Spleen (tissue), 11 donors: ENCODE measurements around the gene VSTM2A. TPM values are rescaled to one million over a fixed set of nuclear protein-coding genes. Genes with fewer than 3 reads are reported as not detected.

Source experiments
- DNase-seq: peaks from one replicate; pipeline ENCODE4 v3.0.0-alpha.2; 2020
- H3K27ac ChIP-seq, 8 donors: fragments of 200-600 bp; sonication (generic) in 7 of 8; 1 replicate in 4 of 8; 2 replicates in 4 of 8; pipeline versions ENCODE4 v1.5.0 to v1.8.0; 2016 to 2021; ENCODE audit warnings: inconsistent platforms in 4 of 8, mild to moderate bottlenecking in 4 of 8, moderate library complexity in 1 of 8
- H3K27me3 ChIP-seq, 7 donors: fragments of 200-600 bp; sonication (generic) in 6 of 7; replicated peaks in 1 of 7; 1 replicate in 4 of 7; 2 replicates in 3 of 7; pipeline versions ENCODE4 v1.5.0 to v1.8.0; 2016 to 2021; ENCODE audit warnings: inconsistent platforms in 3 of 7, mild to moderate bottlenecking in 1 of 7
- H3K36me3 ChIP-seq, 6 donors: fragments of 200-600 bp; sonication (generic) in 5 of 6; 1 replicate in 4 of 6; 2 replicates in 2 of 6; pipeline versions ENCODE4 v1.5.0 to v1.8.0; 2016 to 2021; ENCODE audit warnings: inconsistent platforms in 2 of 6
- H3K4me1 ChIP-seq, 6 donors: fragments of 200-600 bp; sonication (generic) in 5 of 6; 1 replicate in 3 of 6; 2 replicates in 3 of 6; pipeline versions ENCODE4 v1.5.0 to v1.8.0; 2016 to 2021; ENCODE audit warnings: inconsistent platforms in 3 of 6
- H3K4me3 ChIP-seq, 8 donors: fragments of 200-600 bp; sonication (generic) in 7 of 8; 1 replicate in 4 of 8; 2 replicates in 4 of 8; pipeline versions ENCODE4 v1.5.0 to v1.8.0; 2016 to 2021; ENCODE audit warnings: inconsistent platforms in 4 of 8, mild to moderate bottlenecking in 4 of 8, moderate library complexity in 2 of 8
- H3K9me3 ChIP-seq, 8 donors: fragments of 200-600 bp; sonication (generic) in 7 of 8; 1 replicate in 4 of 8; 2 replicates in 4 of 8; pipeline versions ENCODE4 v1.5.0 to v1.8.0; 2016 to 2021; ENCODE audit warnings: inconsistent platforms in 4 of 8
- POLR2A ChIP-seq, 3 donors: fragments of 450-650 bp; IDR thresholded peaks; one replicate each; pipeline ENCODE4 v1.5.1; 2017; ENCODE audit warnings: antibody characterized with exemption in 3 of 3, mild to moderate bottlenecking in 1 of 3
- POLR2AphosphoS5 ChIP-seq, 3 donors: sonication (generic); formaldehyde crosslinking; IDR thresholded peaks; one replicate each; pipeline ENCODE4 v1.5.1; 2017; ENCODE audit warnings: antibody characterized with exemption in 3 of 3
- WGBS, 5 donors: extraction: QIAGEN DNeasy Blood & Tissue Kit in 3 of 5; methylation state at CpG; one replicate each; pipeline versions ENCODE4 v1.1.5 to v1.1.7; 2013 to 2018; 5-methylcytosine and 5-hydroxymethylcytosine counted together
- intact Hi-C: fragments of 100-400 bp; cut with DNase I; formaldehyde crosslinking; loops from one replicate; pipeline ENCODE4 v1.15.0; 2023; ENCODE audit warnings: low total_unique reads
- polyA plus RNA-seq, 3 donors: library from polyadenylated mRNA; stranded (reverse); fragments of 200-250 nt; gene quantifications; one replicate each; pipeline ENCODE4 v1.2.1, GENCODE V29; 2013
- total RNA-seq, 7 donors: library from RNA; depleted of rRNA in 3 of 7; stranded (reverse); fragments of >200 nt in 3 of 7; fragmentation: NEBNext Ultra II Directional in 4 of 7; extraction: Animal tissue kit (Norgen Biotek cat#: 25700) in 4 of 7; gene quantifications; one replicate each; pipeline versions ENCODE4 v1.1.0 to v1.2.1, GENCODE V29; 2016 to 2021
- TF ChIP-seq, protein P1 (sequence below), 11 experiments: fragments of 200-600 bp in 7 of 11; fragments of 450-650 bp in 4 of 11; sonication (generic) in 4 of 11; IDR thresholded peaks in 8 of 11; conservative IDR thresholded peaks in 3 of 11; 1 replicate in 7 of 11; 2 replicates in 4 of 11; pipeline versions ENCODE4 v1.4.0 to v1.8.0; 2016 to 2021; ENCODE audit warnings: antibody characterized with exemption in 11 of 11, inconsistent platforms in 4 of 11, mild to moderate bottlenecking in 1 of 11
- donor health status: healthy with polysubstance abuse.
- donor health status: DM: no; HTN: no; CAD: no; lungs with moderate emphysema.
- donor health status: DM: no; HTN: no; CAD: no.
- donor health status: Bipolar disorder and iron deficiency.
- donor health status: healthy.
- donor health status: DM: no; HTN: no; CAD: no.
- donor health status: DM: yes; HTN: yes; CAD: no.

Gene VSTM2A
- total and polyA plus RNA-seq, 10 donors = not detected

DNA sequence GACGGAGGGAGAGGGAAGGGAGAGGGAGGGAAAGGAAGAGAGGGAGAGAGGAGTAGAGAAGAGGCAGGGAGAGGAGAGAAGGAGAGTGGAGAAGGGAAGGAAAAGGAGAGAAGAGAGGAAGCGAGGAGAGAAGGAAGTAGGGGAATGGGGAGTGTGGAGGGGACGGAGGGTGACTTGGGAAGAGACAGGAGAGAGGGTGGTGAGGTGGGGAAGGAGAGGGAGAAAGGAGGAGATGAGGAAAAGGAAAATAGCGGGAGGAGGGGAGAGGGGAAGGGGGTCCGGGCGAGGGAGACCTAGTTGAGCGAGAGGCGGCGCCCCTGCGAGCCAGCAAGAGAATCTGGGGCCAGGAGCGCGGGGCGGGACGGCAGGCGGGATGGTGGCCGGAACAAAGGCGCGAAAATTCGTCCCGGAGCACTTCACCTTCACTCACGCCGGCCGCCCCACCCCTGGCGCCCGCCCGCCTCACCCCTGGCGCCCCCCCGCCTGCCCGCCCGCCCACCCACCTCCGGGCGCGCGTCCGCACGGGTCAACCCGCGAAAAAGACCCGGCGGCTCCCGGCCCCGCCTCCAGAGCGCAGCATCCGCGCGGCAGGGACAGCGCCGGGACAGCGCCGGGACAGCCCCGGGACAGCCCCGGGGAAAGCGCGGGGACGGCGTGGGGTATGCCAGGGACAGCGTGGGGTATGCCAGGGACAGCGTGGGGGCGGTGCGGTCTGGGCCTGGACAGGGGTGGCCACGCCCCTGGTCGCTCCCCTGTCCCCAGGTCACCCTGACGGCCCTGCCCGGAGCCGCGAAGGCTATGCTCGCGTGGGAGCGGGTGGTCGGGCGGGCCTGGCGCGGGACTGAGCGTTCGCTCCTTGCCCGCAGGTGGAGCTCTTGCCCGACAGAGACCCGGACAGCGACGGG lies 4.2 kb downstream of the VSTM2A start:
- DNase-seq = peak; percentile 47
- Histone ChIP-seq H3K4me1 (peaks cover 0 to 17% (median 2%) of the 10 kb centered on the region in 6 donors), H3K27me3 (peaks cover 0 to 74% (median 52%) of the 10 kb centered on the region in 7 donors), H3K36me3 (no peaks in the 10 kb centered on the region), H3K4me3 (peak overlapping the region in 4 of 8 donors; percentile 9 to 54 (median 16)), H3K27ac (no peak overlapping the region), H3K9me3 (peaks cover 0 to 14% (median 0%) of the 10 kb centered on the region in 8 donors)
- intact Hi-C loops = no loop called here
- TF ChIP-seq, protein P1, sequence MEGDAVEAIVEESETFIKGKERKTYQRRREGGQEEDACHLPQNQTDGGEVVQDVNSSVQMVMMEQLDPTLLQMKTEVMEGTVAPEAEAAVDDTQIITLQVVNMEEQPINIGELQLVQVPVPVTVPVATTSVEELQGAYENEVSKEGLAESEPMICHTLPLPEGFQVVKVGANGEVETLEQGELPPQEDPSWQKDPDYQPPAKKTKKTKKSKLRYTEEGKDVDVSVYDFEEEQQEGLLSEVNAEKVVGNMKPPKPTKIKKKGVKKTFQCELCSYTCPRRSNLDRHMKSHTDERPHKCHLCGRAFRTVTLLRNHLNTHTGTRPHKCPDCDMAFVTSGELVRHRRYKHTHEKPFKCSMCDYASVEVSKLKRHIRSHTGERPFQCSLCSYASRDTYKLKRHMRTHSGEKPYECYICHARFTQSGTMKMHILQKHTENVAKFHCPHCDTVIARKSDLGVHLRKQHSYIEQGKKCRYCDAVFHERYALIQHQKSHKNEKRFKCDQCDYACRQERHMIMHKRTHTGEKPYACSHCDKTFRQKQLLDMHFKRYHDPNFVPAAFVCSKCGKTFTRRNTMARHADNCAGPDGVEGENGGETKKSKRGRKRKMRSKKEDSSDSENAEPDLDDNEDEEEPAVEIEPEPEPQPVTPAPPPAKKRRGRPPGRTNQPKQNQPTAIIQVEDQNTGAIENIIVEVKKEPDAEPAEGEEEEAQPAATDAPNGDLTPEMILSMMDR (IDR thresholded peaks at IDR 0.05 in 8 of 11, conservative IDR thresholded peaks at IDR 0.05 in 3 of 11) = no peak
- TF ChIP-seq POLR2AphosphoS5 (IDR thresholded peaks at IDR 0.05) = no peak
- no peak for TF ChIP-seq POLR2A (IDR thresholded peaks at IDR 0.05)
- 2 to 9% (median 5%) methylated on average over 25 to 78 of the region's 80 CpGs for WGBS, 5 donors

DNA sequence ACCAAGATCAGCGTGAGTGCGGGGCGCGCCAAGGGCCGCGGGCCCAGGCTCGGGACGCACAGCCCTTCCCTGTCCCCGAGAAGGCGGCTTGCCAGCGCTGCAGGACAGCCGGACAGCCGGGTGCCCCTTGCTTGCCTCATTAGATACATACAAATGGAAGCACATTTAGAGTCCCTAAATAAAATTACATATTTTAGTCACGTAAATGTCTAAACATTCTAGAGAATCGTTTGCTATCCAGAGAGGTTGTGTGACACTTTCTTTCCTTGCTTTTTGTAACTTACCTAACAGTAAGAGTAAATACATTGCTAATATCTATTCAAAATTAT lies 4.8 kb downstream of the VSTM2A start:
- no peak for DNase-seq
- 2 to 9% (median 5%) methylated on average over 5 to 15 of the region's 15 CpGs for WGBS, 5 donors
- peaks cover 0 to 14% (median 2%) of the 10 kb centered on the region in 6 donors for H3K4me1 ChIP-seq
- peaks cover 0 to 68% (median 46%) of the 10 kb centered on the region in 7 donors for H3K27me3 ChIP-seq
- intact Hi-C loops = no loop called here
- no peak for TF ChIP-seq POLR2A (IDR thresholded peaks at IDR 0.05)
- TF ChIP-seq, protein P1 (IDR thresholded peaks at IDR 0.05 in 8 of 11, conservative IDR thresholded peaks at IDR 0.05 in 3 of 11) = no peak
- H3K36me3 ChIP-seq = no peaks in the 10 kb centered on the region
- H3K9me3 ChIP-seq = peaks cover 0 to 14% (median 0%) of the 10 kb centered on the region in 8 donors
- peak overlapping the region in 3 of 8 donors; percentile 9 to 54 (median 19) for H3K4me3 ChIP-seq
- no peak overlapping the region for H3K27ac ChIP-seq

DNA sequence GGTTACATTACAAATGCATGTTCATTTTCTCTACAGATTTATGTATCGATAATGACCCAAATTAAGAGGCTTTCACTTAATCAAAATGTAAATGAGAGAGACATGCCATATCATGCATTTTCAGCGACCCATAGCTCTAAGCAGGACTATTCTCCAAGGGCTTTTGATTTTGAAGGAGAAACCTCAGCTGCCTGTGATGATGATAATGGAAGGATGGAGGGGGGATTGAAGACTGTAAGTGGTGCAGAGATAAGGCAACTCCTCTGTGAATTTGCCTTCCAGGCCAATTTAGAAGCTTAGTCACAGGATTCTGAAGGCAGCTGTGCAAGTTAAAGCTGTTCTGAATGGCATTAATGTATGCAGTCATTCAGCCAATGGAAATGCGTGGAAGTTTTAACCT lies 8.3 kb downstream of the VSTM2A start:
- Histone ChIP-seq H3K4me1 (peaks cover 0 to 9% (median 2%) of the 10 kb centered on the region in 6 donors), H3K27ac (no peak overlapping the region), H3K9me3 (peaks cover 0 to 7% (median 0%) of the 10 kb centered on the region in 8 donors), H3K27me3 (peaks cover 0 to 32% (median 14%) of the 10 kb centered on the region in 7 donors), H3K36me3 (no peaks in the 10 kb centered on the region), H3K4me3 (no peak overlapping the region)
- intact Hi-C loops = no loop called here
- no peak for DNase-seq
- TF ChIP-seq, protein P1 (IDR thresholded peaks at IDR 0.05 in 8 of 11, conservative IDR thresholded peaks at IDR 0.05 in 3 of 11) = no peak
- TF ChIP-seq POLR2AphosphoS5 (IDR thresholded peaks at IDR 0.05) (no peak), POLR2A (IDR thresholded peaks at IDR 0.05) (no peak)
- 75 to 90% (median 80%) methylated on average over 3 of the region's 3 CpGs for WGBS, 5 donors

DNA sequence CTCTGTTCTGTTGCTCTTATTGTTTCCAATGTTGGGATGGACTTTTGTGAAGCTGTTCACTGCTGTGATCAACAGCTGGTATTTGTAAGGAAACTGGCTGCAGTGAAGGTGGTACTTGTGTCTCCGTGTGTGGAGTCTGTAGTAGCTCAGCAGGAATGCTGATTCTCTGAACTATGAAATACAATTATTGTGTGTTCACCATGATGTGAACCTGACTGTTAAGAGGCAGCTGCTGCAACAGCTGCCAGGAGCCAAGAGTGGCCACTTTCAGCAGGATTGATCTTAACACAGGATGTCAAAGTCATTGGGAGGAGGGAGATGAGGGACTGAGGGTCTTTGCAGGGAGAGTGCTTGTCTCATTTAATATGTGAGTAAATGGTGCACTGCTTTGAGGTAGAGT lies 13.9 kb downstream of the VSTM2A start:
- Histone ChIP-seq H3K27ac (no peak overlapping the region), H3K4me3 (no peak overlapping the region), H3K4me1 (no peaks in the 10 kb centered on the region), H3K27me3 (no peaks in the 10 kb centered on the region), H3K9me3 (no peaks in the 10 kb centered on the region), H3K36me3 (no peaks in the 10 kb centered on the region)
- intact Hi-C loops = no loop called here
- DNase-seq = no peak
- 40 to 47% (median 47%) methylated on average over 1 of the region's 1 CpG for WGBS, 5 donors
- TF ChIP-seq, protein P1 (IDR thresholded peaks at IDR 0.05 in 8 of 11, conservative IDR thresholded peaks at IDR 0.05 in 3 of 11) = no peak
- TF ChIP-seq POLR2A (IDR thresholded peaks at IDR 0.05) = no peak
- TF ChIP-seq POLR2AphosphoS5 (IDR thresholded peaks at IDR 0.05) = no peak
